Endothelial cell of coronary artery (primary cell): Measurements from ENCODE around the gene ABCG5. TPM values are rescaled to one million over a fixed set of nuclear protein-coding genes. Genes with fewer than 3 reads are reported as not detected.

Experiments used
- total RNA-seq: library from RNA; depleted of rRNA; stranded (reverse); fragments of >200 nt; gene quantifications from 2 replicates; pipeline ENCODE4 v1.2.3, GENCODE V29; 2014

The ABCG5 gene
- not detected in 2 replicates for total RNA-seq

GRCh38 chr2:43838560-43839267, at the start of gene ABCG5, which contains the start of gene ABCG8:
Gene ABCG5 (minus strand): TSS chr2:43838839. CDS start chr2:43838679, 160 bp downstream.
Gene ABCG8 (plus strand): TSS chr2:43838971. CDS start chr2:43839054, 83 bp downstream.

GRCh38 chr2:43773876-43774613, 64.6 kb downstream of the ABCG5 start, which contains the start of gene DYNC2LI1:
Gene DYNC2LI1 (plus strand): TSS chr2:43774039. CDS start chr2:43774139, 100 bp downstream.

Other genes starting within 250 kb of the ABCG5 start
- 24.3 and 32.8 TPM in 2 replicates for gene THADA, start 242.8 kb downstream of the ABCG5 start, total RNA-seq
- 0.09 and 0.28 TPM in 2 replicates for gene PLEKHH2, start 201.6 kb downstream of the ABCG5 start, total RNA-seq
- 0.09 TPM in 2 replicates for gene C1GALT1C1L, start 162.4 kb downstream of the ABCG5 start, total RNA-seq
- gene DYNC2LI1, start 64.8 kb downstream of the ABCG5 start, total RNA-seq: 9.6 and 10.9 TPM in 2 replicates
- gene ABCG8, start 132 bp upstream of the ABCG5 start, total RNA-seq: not detected in 2 replicates
- gene LRPPRC, start 157.2 kb upstream of the ABCG5 start, total RNA-seq: 58.7 and 62.4 TPM in 2 replicates